GM18907 (cell line): ENCODE measurements around the gene TCF7L2.

Experiments
- ATAC-seq: cut with Tn5 transposase; IDR thresholded peaks from one replicate; pipeline ENCODE4 v1.9.1; 2021; ENCODE audit warnings: mild to moderate bottlenecking, moderate library complexity; ENCODE audit not compliant: unreplicated experiment

TCF7L2 gene

GRCh38 chr10:112963835-112964234 is 13.8 kb downstream of the TCF7L2 start:
- ATAC-seq: no peak

- ATAC-seq: no peak
Observed at GRCh38 chr10:112964482-112964881, 14.4 kb downstream of the TCF7L2 start.

- ATAC-seq: no peak
Observed at GRCh38 chr10:112966194-112966855, 16.3 kb downstream of the TCF7L2 start.

- no peak for ATAC-seq
Observed at GRCh38 chr10:112967200-112967599, 17.2 kb downstream of the TCF7L2 start.

GRCh38 chr10:112969131-112969530 is 19.1 kb downstream of the TCF7L2 start:
- ATAC-seq: no peak

- no peak for ATAC-seq
Observed at GRCh38 chr10:112969542-112969941, 19.5 kb downstream of the TCF7L2 start.

- no peak for ATAC-seq
Observed at GRCh38 chr10:112970021-112970420, 20.0 kb downstream of the TCF7L2 start.

GRCh38 chr10:112972606-112973005 is 22.6 kb downstream of the TCF7L2 start:
- no peak for ATAC-seq

GRCh38 chr10:112973046-112973445 is 23.0 kb downstream of the TCF7L2 start:
- no peak for ATAC-seq

GRCh38 chr10:112973805-112974204 is 23.8 kb downstream of the TCF7L2 start:
- ATAC-seq: no peak

GRCh38 chr10:112977426-112977898 is 27.4 kb downstream of the TCF7L2 start:
- ATAC-seq: no peak

- ATAC-seq: no peak
Observed at GRCh38 chr10:112979927-112980326, 29.9 kb downstream of the TCF7L2 start.

- no peak for ATAC-seq
Observed at GRCh38 chr10:112980937-112981336, 30.9 kb downstream of the TCF7L2 start.

GRCh38 chr10:112981553-112981952 is 31.5 kb downstream of the TCF7L2 start:
- peak; percentile 99 for ATAC-seq

- no peak for ATAC-seq
Observed at GRCh38 chr10:112983444-112984056, 33.5 kb downstream of the TCF7L2 start.

- no peak for ATAC-seq
Observed at GRCh38 chr10:112984756-112985155, 34.7 kb downstream of the TCF7L2 start.

GRCh38 chr10:112985690-112986543 is 35.9 kb downstream of the TCF7L2 start:
- no peak for ATAC-seq

GRCh38 chr10:112986544-112987190 is 36.6 kb downstream of the TCF7L2 start:
- ATAC-seq: no peak

GRCh38 chr10:112988839-112989406 is 38.9 kb downstream of the TCF7L2 start:
- ATAC-seq: no peak

- ATAC-seq: no peak
Observed at GRCh38 chr10:112989826-112990225, 39.8 kb downstream of the TCF7L2 start.

GRCh38 chr10:112990271-112990670 is 40.2 kb downstream of the TCF7L2 start:
- no peak for ATAC-seq
